ENCODE results near the gene CHCHD6. TPM values are rescaled to one million over a fixed set of nuclear protein-coding genes. Genes with fewer than 3 reads are reported as not detected.

CHCHD6 gene
- total RNA-seq, 3 donors from 2014 or later (not counting 1 experiment from before 2014, with no cell fraction given): 5.3 to 9.9 (median 8.3) TPM

DNA sequence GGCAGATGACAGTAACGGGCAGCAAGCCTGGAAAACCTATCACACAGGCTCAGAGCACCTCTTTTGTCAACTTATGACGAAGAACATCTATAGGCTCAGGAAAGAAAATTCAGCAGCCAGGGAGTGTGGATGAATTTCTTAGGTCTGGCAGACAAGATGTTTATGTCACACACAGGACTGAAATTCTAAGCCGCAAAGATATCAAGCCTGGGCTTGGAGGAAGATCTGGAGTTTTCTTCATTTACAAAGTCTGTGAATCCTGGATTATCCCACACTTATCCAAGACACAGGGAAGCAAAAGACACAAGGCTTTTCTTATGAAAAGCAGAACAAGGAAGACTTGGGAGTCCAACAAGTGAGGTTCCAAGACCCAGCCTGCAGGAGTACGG lies 23.4 kb upstream of the CHCHD6 start:
- Histone ChIP-seq H3K4me1 (ENCODE audit: control insufficient read depth, insufficient read depth, low read length) (peaks cover 10% of the 10 kb centered on the region), H3K36me3 (ENCODE audit: control insufficient read depth, insufficient read depth, low read length) (no peaks in the 10 kb centered on the region), H3K9me3 (ENCODE audit: control insufficient read depth, insufficient read depth, low read length) (no peaks in the 10 kb centered on the region), H3K27ac (ENCODE audit: low read length) (no peak overlapping the region), H3K4me3 (ENCODE audit: low read length) (no peak overlapping the region), H3K27me3 (ENCODE audit: control insufficient read depth, insufficient read depth, low read length) (peaks cover 11% of the 10 kb centered on the region)
- ATAC-seq: no peak
- H3K4me1 Mint-ChIP-seq: peaks cover 7% of the 10 kb centered on the region in 2 donors
- intact Hi-C loops (cut with micrococcal nuclease): no loop called here
- DNase-seq: no peak
- TF ChIP-seq, protein P1, sequence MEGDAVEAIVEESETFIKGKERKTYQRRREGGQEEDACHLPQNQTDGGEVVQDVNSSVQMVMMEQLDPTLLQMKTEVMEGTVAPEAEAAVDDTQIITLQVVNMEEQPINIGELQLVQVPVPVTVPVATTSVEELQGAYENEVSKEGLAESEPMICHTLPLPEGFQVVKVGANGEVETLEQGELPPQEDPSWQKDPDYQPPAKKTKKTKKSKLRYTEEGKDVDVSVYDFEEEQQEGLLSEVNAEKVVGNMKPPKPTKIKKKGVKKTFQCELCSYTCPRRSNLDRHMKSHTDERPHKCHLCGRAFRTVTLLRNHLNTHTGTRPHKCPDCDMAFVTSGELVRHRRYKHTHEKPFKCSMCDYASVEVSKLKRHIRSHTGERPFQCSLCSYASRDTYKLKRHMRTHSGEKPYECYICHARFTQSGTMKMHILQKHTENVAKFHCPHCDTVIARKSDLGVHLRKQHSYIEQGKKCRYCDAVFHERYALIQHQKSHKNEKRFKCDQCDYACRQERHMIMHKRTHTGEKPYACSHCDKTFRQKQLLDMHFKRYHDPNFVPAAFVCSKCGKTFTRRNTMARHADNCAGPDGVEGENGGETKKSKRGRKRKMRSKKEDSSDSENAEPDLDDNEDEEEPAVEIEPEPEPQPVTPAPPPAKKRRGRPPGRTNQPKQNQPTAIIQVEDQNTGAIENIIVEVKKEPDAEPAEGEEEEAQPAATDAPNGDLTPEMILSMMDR (IDR thresholded peaks at IDR 0.05): no peak
- peaks cover 22 to 40% of the 10 kb centered on the region in 2 donors for H3K27me3 Mint-ChIP-seq (ENCODE audit: low read depth in 2 of 2)
- H3K4me3 Mint-ChIP-seq: no peak overlapping the region
- no peak overlapping the region for H3K27ac Mint-ChIP-seq
- no peaks in the 10 kb centered on the region for H3K36me3 Mint-ChIP-seq
- no peaks in the 10 kb centered on the region for H3K9me3 Mint-ChIP-seq
- WGBS (ENCODE audit: insufficient coverage): 90% methylated on average over 4 of the region's 4 CpGs

- Histone ChIP-seq H3K4me3 (ENCODE audit: low read length) (no peak overlapping the region), H3K36me3 (ENCODE audit: control insufficient read depth, insufficient read depth, low read length) (no peaks in the 10 kb centered on the region), H3K27ac (ENCODE audit: low read length) (no peak overlapping the region), H3K27me3 (ENCODE audit: control insufficient read depth, insufficient read depth, low read length) (peaks cover 11% of the 10 kb centered on the region), H3K4me1 (ENCODE audit: control insufficient read depth, insufficient read depth, low read length) (peaks cover 10% of the 10 kb centered on the region), H3K9me3 (ENCODE audit: control insufficient read depth, insufficient read depth, low read length) (no peaks in the 10 kb centered on the region)
- DNase-seq (no peak), ATAC-seq (no peak)
- Mint-ChIP-seq H3K27ac (no peak overlapping the region), H3K4me3 (no peak overlapping the region), H3K27me3 (ENCODE audit: low read depth in 2 of 2) (peaks cover 16 to 28% of the 10 kb centered on the region in 2 donors), H3K36me3 (no peaks in the 10 kb centered on the region), H3K4me1 (peaks cover 7% of the 10 kb centered on the region in 2 donors), H3K9me3 (no peaks in the 10 kb centered on the region)
- intact Hi-C loops (cut with micrococcal nuclease): no loop called here
- 91% methylated on average over 2 of the region's 2 CpGs for WGBS (ENCODE audit: insufficient coverage)
- TF ChIP-seq, protein P1 (IDR thresholded peaks at IDR 0.05): no peak
Measured at GRCh38 chr3:126682009-126682408, 22.0 kb upstream of the CHCHD6 start.

GRCh38 chr3:126683069-126683468 lies 21.0 kb upstream of the CHCHD6 start:
- Mint-ChIP-seq H3K9me3 (no peaks in the 10 kb centered on the region), H3K27me3 (ENCODE audit: low read depth in 2 of 2) (peaks cover 16 to 21% of the 10 kb centered on the region in 2 donors), H3K4me3 (no peak overlapping the region), H3K4me1 (peaks cover 7% of the 10 kb centered on the region in 2 donors), H3K36me3 (no peaks in the 10 kb centered on the region), H3K27ac (no peak overlapping the region)
- intact Hi-C loops (cut with micrococcal nuclease): no loop called here
- Histone ChIP-seq H3K9me3 (ENCODE audit: control insufficient read depth, insufficient read depth, low read length) (no peaks in the 10 kb centered on the region), H3K27me3 (ENCODE audit: control insufficient read depth, insufficient read depth, low read length) (peaks cover 11% of the 10 kb centered on the region), H3K4me3 (ENCODE audit: low read length) (no peak overlapping the region), H3K36me3 (ENCODE audit: control insufficient read depth, insufficient read depth, low read length) (no peaks in the 10 kb centered on the region), H3K27ac (ENCODE audit: low read length) (no peak overlapping the region), H3K4me1 (ENCODE audit: control insufficient read depth, insufficient read depth, low read length) (peaks cover 10% of the 10 kb centered on the region)
- TF ChIP-seq, protein P1 (IDR thresholded peaks at IDR 0.05): no peak
- ATAC-seq (no peak), DNase-seq (no peak)
- 61% methylated on average over 4 of the region's 5 CpGs for WGBS (ENCODE audit: insufficient coverage)

DNA sequence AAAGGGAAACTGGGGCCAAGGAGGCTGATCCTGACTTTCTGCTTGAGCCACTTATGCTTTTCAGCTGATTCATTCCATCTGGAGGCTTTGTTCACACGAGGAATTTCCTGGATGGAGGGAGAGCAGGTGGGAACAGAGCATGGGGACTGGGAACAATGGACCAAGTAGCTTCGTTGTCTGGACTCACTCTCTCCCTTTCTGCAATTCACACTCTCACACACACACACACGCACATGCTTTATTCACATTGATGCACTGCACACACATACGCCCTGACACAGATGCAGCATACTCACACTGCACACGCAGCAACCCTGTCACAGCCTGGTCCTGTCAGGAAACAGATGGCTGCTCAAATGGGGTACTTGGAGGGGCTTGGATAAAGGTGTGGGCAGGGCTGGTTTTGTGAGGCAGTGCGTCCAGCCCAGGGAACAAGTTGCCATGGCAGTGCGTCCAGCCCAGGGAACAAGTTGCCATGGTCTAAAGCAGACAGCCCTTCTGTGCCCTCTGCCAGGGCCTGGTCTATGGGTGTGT lies 19.8 kb upstream of the CHCHD6 start:
- no peaks in the 10 kb centered on the region for H3K9me3 ChIP-seq (ENCODE audit: control insufficient read depth, insufficient read depth, low read length)
- H3K27ac ChIP-seq (ENCODE audit: low read length): no peak overlapping the region
- no peaks in the 10 kb centered on the region for H3K36me3 ChIP-seq (ENCODE audit: control insufficient read depth, insufficient read depth, low read length)
- TF ChIP-seq, protein P1 (IDR thresholded peaks at IDR 0.05): no peak
- WGBS (ENCODE audit: insufficient coverage): 48% methylated on average over 7 of the region's 7 CpGs
- H3K4me3 Mint-ChIP-seq: no peak overlapping the region
- peaks cover 9 to 16% of the 10 kb centered on the region in 2 donors for H3K27me3 Mint-ChIP-seq (ENCODE audit: low read depth in 2 of 2)
- DNase-seq (no peak), ATAC-seq (peak in 1 of 3 donors; percentile 14)
- H3K4me1 Mint-ChIP-seq: peaks cover 3% of the 10 kb centered on the region in 2 donors
- H3K4me3 ChIP-seq (ENCODE audit: low read length): no peak overlapping the region
- H3K9me3 Mint-ChIP-seq: no peaks in the 10 kb centered on the region
- H3K4me1 ChIP-seq (ENCODE audit: control insufficient read depth, insufficient read depth, low read length): peaks cover 2% of the 10 kb centered on the region
- intact Hi-C loops (cut with micrococcal nuclease): no loop called here
- H3K27ac Mint-ChIP-seq: no peak overlapping the region
- peaks cover 2% of the 10 kb centered on the region for H3K27me3 ChIP-seq (ENCODE audit: control insufficient read depth, insufficient read depth, low read length)
- no peaks in the 10 kb centered on the region for H3K36me3 Mint-ChIP-seq
